Measurements from ENCODE around the gene AOAH. TPM values are rescaled to one million over a fixed set of nuclear protein-coding genes. Genes with fewer than 3 reads are reported as not detected.
"Not testable (repeated sequence)": the region's sequence is repeated elsewhere in the genome, so short reads cannot be mapped to it uniquely, and the experiment has no call there.

AOAH gene
- total RNA-seq, 1 experiment from 2014 or later: not detected

- CTCF ChIA-PET: no interaction called here
These were observed 5.1 kb downstream of the AOAH start for GRCh38 chr7:36719083-36719632.

GRCh38 chr7:36717586-36717985, 6.7 kb downstream of the AOAH start:
- TF ChIP-seq CTCF (conservative IDR thresholded peaks at IDR 0.05; ENCODE audit: low read depth, low read length): no peak
- no peak for TF ChIP-seq EZH2 (IDR thresholded peaks at IDR 0.05; ENCODE audit: borderline replicate concordance, low read depth, low read length, poor library complexity, severe bottlenecking)
- POLR2A ChIA-PET (ENCODE audit: low non-redundant PET): no interaction called here
- BruUV-seq (replicated peaks): no TSS peak
- CTCF ChIA-PET: no interaction called here
- intact Hi-C loops (cut with micrococcal nuclease; ENCODE audit: unreplicated experiment): no loop called here
- no peaks in the 10 kb centered on the region for H3K4me1 ChIP-seq (ENCODE audit: insufficient read depth, low read length, poor library complexity, severe bottlenecking)
- no peak overlapping the region for H3K27ac ChIP-seq (ENCODE audit: low read depth, low read length, poor library complexity, severe bottlenecking)
- H3K9me3 ChIP-seq (ENCODE audit: low read depth, low read length, poor library complexity, severe bottlenecking): no peaks in the 10 kb centered on the region
- no peaks in the 10 kb centered on the region for H3K36me3 ChIP-seq (ENCODE audit: insufficient read depth, low read length, poor library complexity, severe bottlenecking)
- H3K4me3 ChIP-seq (ENCODE audit: low read depth, low read length, poor library complexity, severe bottlenecking): no peak overlapping the region
- no peaks in the 10 kb centered on the region for H3K27me3 ChIP-seq (replicated peaks; ENCODE audit: insufficient read depth, low read depth, low read length, poor library complexity)
- DNase-seq (ENCODE audit: low spot score): no peak

More at GRCh38 chr7:36719083-36719632, 5.1 kb downstream of the AOAH start:
- intact Hi-C loops (cut with micrococcal nuclease; ENCODE audit: unreplicated experiment): no loop called here
- Histone ChIP-seq H3K36me3 (ENCODE audit: insufficient read depth, low read length, poor library complexity, severe bottlenecking) (no peaks in the 10 kb centered on the region), H3K27me3 (replicated peaks; ENCODE audit: insufficient read depth, low read depth, low read length, poor library complexity) (no peaks in the 10 kb centered on the region), H3K4me3 (ENCODE audit: low read depth, low read length, poor library complexity, severe bottlenecking) (no peak overlapping the region), H3K4me1 (ENCODE audit: insufficient read depth, low read length, poor library complexity, severe bottlenecking) (no peaks in the 10 kb centered on the region), H3K27ac (ENCODE audit: low read depth, low read length, poor library complexity, severe bottlenecking) (no peak overlapping the region), H3K9me3 (ENCODE audit: low read depth, low read length, poor library complexity, severe bottlenecking) (no peaks in the 10 kb centered on the region)
- DNase-seq (ENCODE audit: low spot score): no peak
- POLR2A ChIA-PET (ENCODE audit: low non-redundant PET): no interaction called here
- BruUV-seq (replicated peaks): no TSS peak
- TF ChIP-seq EZH2 (IDR thresholded peaks at IDR 0.05; ENCODE audit: borderline replicate concordance, low read depth, low read length, poor library complexity, severe bottlenecking) (no peak), CTCF (conservative IDR thresholded peaks at IDR 0.05; ENCODE audit: low read depth, low read length) (no peak)

GRCh38 chr7:36716802-36717201, 7.5 kb downstream of the AOAH start:
- H3K9me3 ChIP-seq (ENCODE audit: low read depth, low read length, poor library complexity, severe bottlenecking); CTCF ChIA-PET; intact Hi-C loops (cut with micrococcal nuclease; ENCODE audit: unreplicated experiment); H3K27me3 ChIP-seq (replicated peaks; ENCODE audit: insufficient read depth, low read depth, low read length, poor library complexity); DNase-seq (ENCODE audit: low spot score); H3K27ac ChIP-seq (ENCODE audit: low read depth, low read length, poor library complexity, severe bottlenecking); BruUV-seq (replicated peaks); H3K4me3 ChIP-seq (ENCODE audit: low read depth, low read length, poor library complexity, severe bottlenecking); H3K36me3 ChIP-seq (ENCODE audit: insufficient read depth, low read length, poor library complexity, severe bottlenecking); POLR2A ChIA-PET (ENCODE audit: low non-redundant PET); H3K4me1 ChIP-seq (ENCODE audit: insufficient read depth, low read length, poor library complexity, severe bottlenecking): not testable (repeated sequence)

DNA sequence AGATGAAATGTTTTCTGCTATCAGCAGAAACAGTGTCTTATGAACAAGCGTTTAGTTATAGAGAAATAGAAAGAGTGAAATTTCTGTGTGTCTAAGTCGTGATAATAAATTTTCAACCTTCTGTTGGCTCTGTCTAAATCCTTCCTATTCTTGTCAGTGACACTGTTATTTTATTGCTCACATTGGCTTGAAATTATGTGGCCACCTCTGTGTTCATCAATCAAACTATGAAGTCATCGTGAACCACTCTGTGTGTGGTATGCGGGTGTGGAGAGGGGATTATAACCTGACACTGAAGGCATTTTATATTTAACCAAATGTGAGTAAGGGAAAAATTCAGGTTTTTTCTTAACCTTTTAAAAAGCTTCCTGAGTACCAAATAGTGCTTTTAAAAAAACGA, 12.3 kb downstream of the AOAH start:
- DNase-seq (ENCODE audit: low spot score): no peak
- Histone ChIP-seq H3K27ac (ENCODE audit: low read depth, low read length, poor library complexity, severe bottlenecking) (no peak overlapping the region), H3K36me3 (ENCODE audit: insufficient read depth, low read length, poor library complexity, severe bottlenecking) (no peaks in the 10 kb centered on the region), H3K9me3 (ENCODE audit: low read depth, low read length, poor library complexity, severe bottlenecking) (no peaks in the 10 kb centered on the region), H3K27me3 (replicated peaks; ENCODE audit: insufficient read depth, low read depth, low read length, poor library complexity) (peaks cover 14% of the 10 kb centered on the region), H3K4me3 (ENCODE audit: low read depth, low read length, poor library complexity, severe bottlenecking) (no peak overlapping the region), H3K4me1 (ENCODE audit: insufficient read depth, low read length, poor library complexity, severe bottlenecking) (no peaks in the 10 kb centered on the region)
- ChIA-PET POLR2A (ENCODE audit: low non-redundant PET) (no interaction called here), CTCF (no interaction called here)
- no TSS peak for BruUV-seq (replicated peaks)
- intact Hi-C loops (cut with micrococcal nuclease; ENCODE audit: unreplicated experiment): no loop called here
- TF ChIP-seq EZH2 (IDR thresholded peaks at IDR 0.05; ENCODE audit: borderline replicate concordance, low read depth, low read length, poor library complexity, severe bottlenecking) (no peak), CTCF (conservative IDR thresholded peaks at IDR 0.05; ENCODE audit: low read depth, low read length) (no peak)
